Jurkat, Clone E6-1 (cell line): Measurements from ENCODE around the gene KIFC1. TPM values are rescaled to one million over a fixed set of nuclear protein-coding genes. Genes with fewer than 3 reads are reported as not detected.
"Not testable (repeated sequence)": the region's sequence is repeated elsewhere in the genome, so short reads cannot be mapped to it uniquely, and the experiment has no call there.

Experiments used
- DNase-seq: peaks from one replicate; pipeline ENCODE4 v3.0.0-alpha.2; 2011; ENCODE audit warnings: low read depth, low spot score
- H3K4me3 ChIP-seq: 2 replicates; pipeline ENCODE4 v1.5.1; 2011; ENCODE audit warnings: mild to moderate bottlenecking, low read length, control low read depth, moderate library complexity
- polyA plus RNA-seq: library from polyadenylated mRNA; unstranded; fragments of >200 nt; gene quantifications from one replicate; pipeline ENCODE4 v1.2.1, GENCODE V29; 2012; ENCODE audit warnings: missing spikeins; ENCODE audit not compliant: insufficient read length, insufficient read depth

KIFC1 gene
- 111 TPM for polyA plus RNA-seq

- peak within 1 kb of the TSS; percentile 81 for H3K4me3 ChIP-seq
- DNase-seq = peak; percentile 100
Observed at GRCh38 chr6:33391278-33391921, at the start of gene KIFC1. Gene KIFC1, plus strand, starts transcription at chr6:33391823. Its CDS starts 163 bp downstream, at chr6:33391986.

- not testable (repeated sequence) for H3K4me3 ChIP-seq, DNase-seq
Observed at GRCh38 chr6:33343606-33343952, 48.0 kb upstream of the KIFC1 start.

GRCh38 chr6:33343953-33344611, 47.5 kb upstream of the KIFC1 start:
- H3K4me3 ChIP-seq = peak overlapping the region; percentile 42
- peak; percentile 96 for DNase-seq

- peak; percentile 95 for DNase-seq
- peak overlapping the region; percentile 42 for H3K4me3 ChIP-seq
Observed at GRCh38 chr6:33344701-33345697, 46.6 kb upstream of the KIFC1 start.

- not testable (repeated sequence) for H3K4me3 ChIP-seq, DNase-seq
Observed at GRCh38 chr6:33346972-33347371, 44.7 kb upstream of the KIFC1 start.

GRCh38 chr6:33347816-33348215, 43.8 kb upstream of the KIFC1 start:
- DNase-seq = no peak
- no peak overlapping the region for H3K4me3 ChIP-seq

- H3K4me3 ChIP-seq, DNase-seq: not testable (repeated sequence)
Observed at GRCh38 chr6:33355860-33356259, 35.8 kb upstream of the KIFC1 start.

GRCh38 chr6:33356295-33356694, 35.3 kb upstream of the KIFC1 start:
- no peak for DNase-seq
- H3K4me3 ChIP-seq = no peak overlapping the region

- H3K4me3 ChIP-seq, DNase-seq: not testable (repeated sequence)
Observed at GRCh38 chr6:33357160-33357871, 34.3 kb upstream of the KIFC1 start.

- H3K4me3 ChIP-seq = no peak overlapping the region
- no peak for DNase-seq
Observed at GRCh38 chr6:33359331-33359730, 32.3 kb upstream of the KIFC1 start.

GRCh38 chr6:33363486-33363885, 28.1 kb upstream of the KIFC1 start:
- DNase-seq, H3K4me3 ChIP-seq: not testable (repeated sequence)

GRCh38 chr6:33364475-33365205, 27.0 kb upstream of the KIFC1 start:
- H3K4me3 ChIP-seq, DNase-seq: not testable (repeated sequence)

GRCh38 chr6:33365206-33365971, 26.2 kb upstream of the KIFC1 start:
- H3K4me3 ChIP-seq, DNase-seq: not testable (repeated sequence)

- DNase-seq = no peak
- H3K4me3 ChIP-seq = no peak overlapping the region
Observed at GRCh38 chr6:33367009-33367714, 24.5 kb upstream of the KIFC1 start.

- DNase-seq, H3K4me3 ChIP-seq: not testable (repeated sequence)
Observed at GRCh38 chr6:33367715-33368025, 24.0 kb upstream of the KIFC1 start.

- H3K4me3 ChIP-seq, DNase-seq: not testable (repeated sequence)
Observed at GRCh38 chr6:33371901-33372300, 19.7 kb upstream of the KIFC1 start.

- DNase-seq = no peak
Observed at GRCh38 chr6:33372526-33373123, 19.0 kb upstream of the KIFC1 start.

More at GRCh38 chr6:33372526-33373123, 19.0 kb upstream of the KIFC1 start:
- H3K4me3 ChIP-seq = no peak overlapping the region
